Ovary (tissue), 3 donors: Measurements from ENCODE around the gene SLC29A3.

Source experiments
- POLR2A ChIP-seq: fragments of 450-650 bp; IDR thresholded peaks from one replicate; pipeline ENCODE4 v1.6.1; 2017; ENCODE audit warnings: antibody characterized with exemption, mild to moderate bottlenecking, moderate library complexity
- TF ChIP-seq, protein P1 (sequence below), 3 donors: fragments of 450-650 bp in 2 of 3; fragments of 200-600 bp in 1 of 3; IDR thresholded peaks; one replicate each; pipeline versions ENCODE4 v1.5.1 to v1.8.0; 2016 to 2022; ENCODE audit warnings: antibody characterized with exemption in 3 of 3, mild to moderate bottlenecking in 1 of 3
- donor health status: DM: no; HTN: no; CAD: no.

DNA sequence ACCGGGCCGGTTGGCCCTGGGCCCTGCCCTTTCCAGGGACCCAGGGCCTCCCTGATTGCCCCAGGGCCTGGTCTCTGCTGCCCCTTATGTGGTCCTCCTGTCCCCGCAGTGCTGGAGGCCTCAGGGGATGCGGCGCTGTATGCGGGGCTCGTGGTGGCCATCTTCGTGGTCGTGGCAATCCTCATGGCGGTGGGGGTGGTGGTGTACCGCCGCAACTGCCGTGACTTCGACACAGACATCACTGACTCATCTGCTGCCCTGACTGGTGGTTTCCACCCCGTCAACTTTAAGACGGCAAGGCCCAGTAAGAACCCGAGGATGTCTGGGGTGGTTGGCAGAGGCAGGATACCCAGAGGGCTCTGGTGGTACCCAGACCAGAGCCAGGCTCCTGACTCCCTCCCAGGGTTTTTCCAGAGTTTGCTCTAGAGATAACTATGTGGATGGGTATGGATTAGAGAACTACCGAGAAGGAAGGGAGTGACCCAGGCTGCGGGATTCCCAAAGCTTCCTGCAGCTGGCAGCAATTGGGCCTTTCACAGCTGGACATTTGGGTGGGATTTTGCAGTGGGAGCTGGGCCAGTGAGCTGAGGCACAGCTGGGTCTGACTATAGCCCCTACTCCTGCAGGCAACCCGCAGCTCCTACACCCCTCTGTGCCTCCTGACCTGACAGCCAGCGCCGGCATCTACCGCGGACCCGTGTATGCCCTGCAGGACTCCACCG, 28.1 kb upstream of the SLC29A3 start:
- TF ChIP-seq, protein P1, sequence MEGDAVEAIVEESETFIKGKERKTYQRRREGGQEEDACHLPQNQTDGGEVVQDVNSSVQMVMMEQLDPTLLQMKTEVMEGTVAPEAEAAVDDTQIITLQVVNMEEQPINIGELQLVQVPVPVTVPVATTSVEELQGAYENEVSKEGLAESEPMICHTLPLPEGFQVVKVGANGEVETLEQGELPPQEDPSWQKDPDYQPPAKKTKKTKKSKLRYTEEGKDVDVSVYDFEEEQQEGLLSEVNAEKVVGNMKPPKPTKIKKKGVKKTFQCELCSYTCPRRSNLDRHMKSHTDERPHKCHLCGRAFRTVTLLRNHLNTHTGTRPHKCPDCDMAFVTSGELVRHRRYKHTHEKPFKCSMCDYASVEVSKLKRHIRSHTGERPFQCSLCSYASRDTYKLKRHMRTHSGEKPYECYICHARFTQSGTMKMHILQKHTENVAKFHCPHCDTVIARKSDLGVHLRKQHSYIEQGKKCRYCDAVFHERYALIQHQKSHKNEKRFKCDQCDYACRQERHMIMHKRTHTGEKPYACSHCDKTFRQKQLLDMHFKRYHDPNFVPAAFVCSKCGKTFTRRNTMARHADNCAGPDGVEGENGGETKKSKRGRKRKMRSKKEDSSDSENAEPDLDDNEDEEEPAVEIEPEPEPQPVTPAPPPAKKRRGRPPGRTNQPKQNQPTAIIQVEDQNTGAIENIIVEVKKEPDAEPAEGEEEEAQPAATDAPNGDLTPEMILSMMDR (IDR thresholded peaks at IDR 0.05), result no peak
- TF ChIP-seq POLR2A, result no peak
